AG04449 (cell line): ENCODE measurements around the gene TBC1D8.
A peak's percentile ranks its signal among the peaks of the same experiment; 100 is the strongest.

Source experiments
- CTCF ChIA-PET: fragments of 350-600 bp; formaldehyde crosslinking; extraction: SDS; loops from one replicate; lab custom pipeline; 2021; ENCODE audit warnings: antibody characterized with exemption; lab: Yijun Ruan, JAX
- POLR2A ChIA-PET: fragments of 400-600, 350-600 bp; formaldehyde crosslinking; extraction: SDS; loops from one replicate; lab custom pipeline; 2020; ENCODE audit warnings: antibody characterized with exemption, inconsistent platforms; lab: Yijun Ruan, JAX
- DNase-seq: peaks from one replicate; pipeline ENCODE4 v3.0.0-alpha.2; 2010; ENCODE audit warnings: low read depth, low spot score
- H3K4me3 ChIP-seq: 2 replicates; pipeline ENCODE4 v1.5.1; 2011; ENCODE audit warnings: low read depth, mild to moderate bottlenecking, control low read depth, low read length
- TF ChIP-seq, protein P1 (sequence below): IDR thresholded peaks from one replicate; pipeline ENCODE4 v1.5.1; 2011; ENCODE audit warnings: mild to moderate bottlenecking, moderate library complexity, low read length, control low read depth, inconsistent platforms; ENCODE audit not compliant: insufficient read depth; ENCODE audit errors: missing control alignments

TBC1D8 gene

GRCh38 chr2:101012706-101013181 lies 138.4 kb downstream of the TBC1D8 start:
- POLR2A ChIA-PET = interaction anchor here (0.7 to 1.8 kb wide), 3 partner anchors 10 to 450 kb away, joined by 3 to 6 read pairs (median 4); partner anchors contain the start of gene PDCL3
- TF ChIP-seq, protein P1, sequence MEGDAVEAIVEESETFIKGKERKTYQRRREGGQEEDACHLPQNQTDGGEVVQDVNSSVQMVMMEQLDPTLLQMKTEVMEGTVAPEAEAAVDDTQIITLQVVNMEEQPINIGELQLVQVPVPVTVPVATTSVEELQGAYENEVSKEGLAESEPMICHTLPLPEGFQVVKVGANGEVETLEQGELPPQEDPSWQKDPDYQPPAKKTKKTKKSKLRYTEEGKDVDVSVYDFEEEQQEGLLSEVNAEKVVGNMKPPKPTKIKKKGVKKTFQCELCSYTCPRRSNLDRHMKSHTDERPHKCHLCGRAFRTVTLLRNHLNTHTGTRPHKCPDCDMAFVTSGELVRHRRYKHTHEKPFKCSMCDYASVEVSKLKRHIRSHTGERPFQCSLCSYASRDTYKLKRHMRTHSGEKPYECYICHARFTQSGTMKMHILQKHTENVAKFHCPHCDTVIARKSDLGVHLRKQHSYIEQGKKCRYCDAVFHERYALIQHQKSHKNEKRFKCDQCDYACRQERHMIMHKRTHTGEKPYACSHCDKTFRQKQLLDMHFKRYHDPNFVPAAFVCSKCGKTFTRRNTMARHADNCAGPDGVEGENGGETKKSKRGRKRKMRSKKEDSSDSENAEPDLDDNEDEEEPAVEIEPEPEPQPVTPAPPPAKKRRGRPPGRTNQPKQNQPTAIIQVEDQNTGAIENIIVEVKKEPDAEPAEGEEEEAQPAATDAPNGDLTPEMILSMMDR = peak; percentile 62
- no peak for DNase-seq
- CTCF ChIA-PET = interaction anchor here (0.7 to 10.7 kb wide), 27 partner anchors 10 to 432 kb away, joined by 3 to 137 read pairs (median 4); partner anchors contain the start of gene RPL31
- no peak overlapping the region for H3K4me3 ChIP-seq

DNA sequence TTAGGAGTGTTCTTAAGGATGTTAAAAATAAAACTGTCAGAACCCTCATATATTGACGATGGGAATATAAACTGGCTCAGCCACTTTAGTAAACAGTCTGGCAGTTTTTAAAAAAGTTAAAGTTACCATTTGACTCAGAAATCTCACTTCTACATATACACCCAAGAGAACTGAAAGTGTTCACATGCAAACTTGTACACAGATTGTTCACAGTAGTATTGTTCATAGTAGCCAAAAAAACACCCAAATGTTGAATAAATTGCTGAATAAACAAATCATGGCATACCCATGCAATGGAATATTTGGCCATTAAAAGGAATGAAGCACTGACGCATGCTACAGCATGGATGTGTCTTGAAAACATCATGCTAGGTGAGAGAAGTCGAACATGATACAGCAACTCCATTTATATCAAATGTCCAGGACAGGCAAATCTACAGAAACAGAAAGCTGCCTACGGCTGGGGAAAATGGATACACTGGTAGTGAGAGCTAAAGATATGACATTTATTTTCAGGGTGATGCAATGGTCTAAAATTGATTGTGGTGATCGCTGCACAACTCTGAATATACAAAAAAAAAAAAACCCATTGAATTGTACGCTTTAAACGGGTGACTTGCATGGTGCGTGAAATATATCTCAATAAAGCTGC lies 139.0 kb downstream of the TBC1D8 start:
- ChIA-PET CTCF (interaction anchor here (0.7 to 10.7 kb wide), 30 partner anchors 9 to 432 kb away, joined by 3 to 137 read pairs (median 4); partner anchors contain the start of gene RPL31), POLR2A (interaction anchor here (0.7 to 1.8 kb wide), 3 partner anchors 9 to 449 kb away, joined by 3 to 6 read pairs (median 4); partner anchors contain the start of gene PDCL3)
- no peak overlapping the region for H3K4me3 ChIP-seq
- DNase-seq = no peak
- TF ChIP-seq, protein P1 = no peak

GRCh38 chr2:101011152-101011551 lies 140.0 kb downstream of the TBC1D8 start:
- ChIA-PET POLR2A (interaction anchor here (1.8 kb wide), 1 partner anchor 8 kb away, joined by 6 read pairs; no protein-coding TSS in a partner anchor), CTCF (interaction anchor here (1.4 to 10.7 kb wide), 5 partner anchors 11 to 407 kb away, joined by 3 to 137 read pairs (median 7); no protein-coding TSS in a partner anchor)
- no peak for DNase-seq
- TF ChIP-seq, protein P1 = no peak
- H3K4me3 ChIP-seq = no peak overlapping the region

DNA sequence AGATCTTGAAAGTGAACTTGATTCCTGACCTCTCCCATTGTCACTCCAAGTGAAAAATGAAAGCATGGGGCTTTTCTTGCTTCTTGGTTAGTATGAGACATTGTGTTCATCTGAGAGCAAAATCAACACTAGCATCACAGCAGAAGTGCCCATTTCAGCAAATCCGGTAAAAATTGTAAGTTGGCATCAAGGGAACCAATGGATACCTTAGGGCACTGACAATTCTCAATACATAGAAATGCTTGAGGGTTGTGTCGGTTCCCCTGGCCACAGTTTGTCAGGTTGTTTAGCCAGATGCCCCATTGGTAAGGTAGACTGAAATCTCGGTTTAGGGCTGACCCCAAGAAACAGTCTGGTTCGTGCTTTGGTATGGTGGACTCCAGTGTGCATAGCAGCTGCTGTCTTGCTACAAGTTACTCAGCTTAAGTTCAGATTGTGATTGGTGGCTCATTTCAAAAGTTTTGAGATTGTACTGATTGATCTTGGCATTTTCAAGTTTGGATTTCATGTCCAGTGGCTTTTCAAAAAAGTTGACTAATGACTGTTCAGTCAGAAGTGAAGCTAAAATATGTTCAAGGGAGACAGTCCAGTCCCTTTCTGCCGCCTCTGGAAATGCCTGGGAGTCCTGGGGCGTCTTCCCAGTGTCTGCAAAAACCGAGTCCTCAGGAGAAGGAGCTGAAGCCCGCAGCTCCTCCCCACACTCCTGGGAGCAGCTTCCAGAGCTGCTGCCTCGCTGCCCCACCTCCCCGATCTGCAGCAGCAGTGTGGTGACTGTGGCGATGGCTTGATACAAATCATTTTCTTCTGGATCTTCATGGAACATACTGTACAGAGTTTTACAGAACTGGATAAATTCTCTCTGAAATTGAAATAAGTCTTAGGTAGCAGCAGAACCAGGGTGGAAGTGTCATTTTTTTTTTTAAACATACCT lies 143.5 kb downstream of the TBC1D8 start:
- POLR2A ChIA-PET = interaction anchor here (0.5 kb wide), 1 partner anchor 191 kb away, joined by 3 read pairs; no protein-coding TSS in a partner anchor
- no peak overlapping the region for H3K4me3 ChIP-seq
- CTCF ChIA-PET = interaction anchor here (1.8 to 10.7 kb wide), 5 partner anchors 11 to 401 kb away, joined by 4 to 137 read pairs (median 9); no protein-coding TSS in a partner anchor
- TF ChIP-seq, protein P1 = no peak
- DNase-seq = no peak

- no peak for DNase-seq
- ChIA-PET POLR2A (no interaction called here), CTCF (interaction anchor here (0.6 to 10.7 kb wide), 6 partner anchors 11 to 400 kb away, joined by 3 to 137 read pairs (median 6); no protein-coding TSS in a partner anchor)
- TF ChIP-seq, protein P1 = no peak
- H3K4me3 ChIP-seq = no peak overlapping the region
These were observed 145.0 kb downstream of the TBC1D8 start for GRCh38 chr2:101006065-101006715.
